Activated T-cell treated with anti-CD3 and anti-CD28 coated beads, Interleukin-2, amount 50 U/mL, for 24 hours (primary cell): Measurements from ENCODE around the gene MEF2C.
A peak's percentile ranks its signal among the peaks of the same experiment; 100 is the strongest.
"Not testable (repeated sequence)": the region's sequence is repeated elsewhere in the genome, so short reads cannot be mapped to it uniquely, and the experiment has no call there.

ENCODE experiments used
- DNase-seq: peaks from one replicate; pipeline ENCODE4 v3.0.0-alpha.2; 2020
- H3K27ac Mint-ChIP-seq: 2 replicates; pipeline ENCODE4 v1.8.0; 2020; ENCODE audit warnings: mild to moderate bottlenecking, mixed read lengths
- H3K27me3 Mint-ChIP-seq: 2 replicates; pipeline ENCODE4 v1.8.0; 2020; ENCODE audit warnings: mixed read lengths
- H3K36me3 Mint-ChIP-seq: 2 replicates; pipeline ENCODE4 v1.8.0; 2020; ENCODE audit warnings: low read depth, mixed read lengths
- H3K4me1 Mint-ChIP-seq: 2 replicates; pipeline ENCODE4 v1.8.0; 2020; ENCODE audit warnings: low read depth, mixed read lengths
- H3K4me3 Mint-ChIP-seq: 2 replicates; pipeline ENCODE4 v1.8.0; 2020; ENCODE audit warnings: mild to moderate bottlenecking, moderate library complexity, mixed read lengths
- H3K9me3 Mint-ChIP-seq: 2 replicates; pipeline ENCODE4 v1.8.0; 2020; ENCODE audit warnings: mixed read lengths

Gene MEF2C

GRCh38 chr5:88799938-88800535, 82.9 kb downstream of the MEF2C start:
- Mint-ChIP-seq H3K27ac (no peak overlapping the region), H3K27me3 (peaks cover 29% of the 10 kb centered on the region), H3K4me3 (no peak overlapping the region), H3K9me3 (no peaks in the 10 kb centered on the region), H3K36me3 (no peaks in the 10 kb centered on the region), H3K4me1 (no peaks in the 10 kb centered on the region)
- DNase-seq = no peak

- not testable (repeated sequence) for H3K4me3 Mint-ChIP-seq, H3K4me1 Mint-ChIP-seq, H3K36me3 Mint-ChIP-seq, H3K27ac Mint-ChIP-seq, DNase-seq, H3K9me3 Mint-ChIP-seq
- H3K27me3 Mint-ChIP-seq = peaks cover 26% of the 10 kb centered on the region
Measured at GRCh38 chr5:88798933-88799332, 84.1 kb downstream of the MEF2C start.

- H3K4me1 Mint-ChIP-seq, DNase-seq, H3K9me3 Mint-ChIP-seq, H3K4me3 Mint-ChIP-seq, H3K27ac Mint-ChIP-seq, H3K36me3 Mint-ChIP-seq: not testable (repeated sequence)
- peaks cover 15% of the 10 kb centered on the region for H3K27me3 Mint-ChIP-seq
Measured at GRCh38 chr5:88793797-88794196, 89.2 kb downstream of the MEF2C start.

- Mint-ChIP-seq H3K27ac (no peak overlapping the region), H3K4me1 (no peaks in the 10 kb centered on the region), H3K27me3 (peaks cover 12% of the 10 kb centered on the region), H3K9me3 (no peaks in the 10 kb centered on the region), H3K36me3 (no peaks in the 10 kb centered on the region), H3K4me3 (no peak overlapping the region)
- DNase-seq = no peak
Measured at GRCh38 chr5:88792144-88792840, 90.7 kb downstream of the MEF2C start.

GRCh38 chr5:88787856-88788255, 95.1 kb downstream of the MEF2C start:
- Mint-ChIP-seq H3K9me3 (no peaks in the 10 kb centered on the region), H3K4me1 (peaks cover 20% of the 10 kb centered on the region), H3K36me3 (no peaks in the 10 kb centered on the region), H3K27ac (no peak overlapping the region), H3K27me3 (peaks cover 4% of the 10 kb centered on the region), H3K4me3 (no peak overlapping the region)
- DNase-seq = no peak

GRCh38 chr5:88786789-88787188, 96.2 kb downstream of the MEF2C start:
- Mint-ChIP-seq H3K36me3 (no peaks in the 10 kb centered on the region), H3K27ac (no peak overlapping the region), H3K4me1 (peaks cover 20% of the 10 kb centered on the region), H3K9me3 (no peaks in the 10 kb centered on the region), H3K4me3 (no peak overlapping the region), H3K27me3 (peaks cover 4% of the 10 kb centered on the region)
- no peak for DNase-seq

GRCh38 chr5:88785746-88786565, 97.0 kb downstream of the MEF2C start:
- H3K4me3 Mint-ChIP-seq = peak overlapping the region; percentile 24

GRCh38 chr5:88782571-88782970, 100.4 kb downstream of the MEF2C start:
- Mint-ChIP-seq H3K27ac (no peak overlapping the region), H3K36me3 (no peaks in the 10 kb centered on the region), H3K4me1 (peaks cover 20% of the 10 kb centered on the region), H3K4me3 (no peak overlapping the region), H3K9me3 (no peaks in the 10 kb centered on the region), H3K27me3 (peaks cover 6% of the 10 kb centered on the region)
- DNase-seq = no peak

More at GRCh38 chr5:88785746-88786565, 97.0 kb downstream of the MEF2C start:
- peaks cover 4% of the 10 kb centered on the region for H3K27me3 Mint-ChIP-seq
- H3K36me3 Mint-ChIP-seq = no peaks in the 10 kb centered on the region
- H3K9me3 Mint-ChIP-seq = no peaks in the 10 kb centered on the region
- no peak for DNase-seq
- peaks cover 20% of the 10 kb centered on the region for H3K4me1 Mint-ChIP-seq
- peak overlapping the region; percentile 84 for H3K27ac Mint-ChIP-seq

GRCh38 chr5:88780736-88781135, 102.2 kb downstream of the MEF2C start:
- Mint-ChIP-seq H3K27ac (no peak overlapping the region), H3K4me3 (no peak overlapping the region), H3K9me3 (no peaks in the 10 kb centered on the region), H3K27me3 (peaks cover 7% of the 10 kb centered on the region), H3K36me3 (no peaks in the 10 kb centered on the region), H3K4me1 (peaks cover 10% of the 10 kb centered on the region)
- no peak for DNase-seq

- Mint-ChIP-seq H3K4me3 (no peak overlapping the region), H3K27ac (no peak overlapping the region), H3K4me1 (no peaks in the 10 kb centered on the region), H3K36me3 (no peaks in the 10 kb centered on the region), H3K9me3 (no peaks in the 10 kb centered on the region), H3K27me3 (peaks cover 13% of the 10 kb centered on the region)
- DNase-seq = no peak
Measured at GRCh38 chr5:88778736-88779135, 104.2 kb downstream of the MEF2C start.

- H3K27ac Mint-ChIP-seq = no peak overlapping the region
- DNase-seq = no peak
- peaks cover 11% of the 10 kb centered on the region for H3K27me3 Mint-ChIP-seq
- no peaks in the 10 kb centered on the region for H3K9me3 Mint-ChIP-seq
- H3K36me3 Mint-ChIP-seq = no peaks in the 10 kb centered on the region
- H3K4me1 Mint-ChIP-seq = no peaks in the 10 kb centered on the region
- H3K4me3 Mint-ChIP-seq = no peak overlapping the region
Measured at GRCh38 chr5:88776692-88777091, 106.3 kb downstream of the MEF2C start.

- Mint-ChIP-seq H3K27ac (no peak overlapping the region), H3K4me1 (no peaks in the 10 kb centered on the region), H3K4me3 (no peak overlapping the region), H3K36me3 (no peaks in the 10 kb centered on the region), H3K27me3 (peaks cover 16% of the 10 kb centered on the region), H3K9me3 (no peaks in the 10 kb centered on the region)
- DNase-seq = no peak
Measured at GRCh38 chr5:88772831-88773230, 110.2 kb downstream of the MEF2C start.

- no peak for DNase-seq
- Mint-ChIP-seq H3K4me3 (no peak overlapping the region), H3K4me1 (no peaks in the 10 kb centered on the region)
Measured at GRCh38 chr5:88772047-88772446, 110.9 kb downstream of the MEF2C start.

GRCh38 chr5:88770276-88771257, 112.4 kb downstream of the MEF2C start:
- no peak overlapping the region for H3K27ac Mint-ChIP-seq

More at GRCh38 chr5:88772047-88772446, 110.9 kb downstream of the MEF2C start:
- Mint-ChIP-seq H3K9me3 (no peaks in the 10 kb centered on the region), H3K36me3 (no peaks in the 10 kb centered on the region), H3K27me3 (peaks cover 17% of the 10 kb centered on the region), H3K27ac (no peak overlapping the region)

More at GRCh38 chr5:88770276-88771257, 112.4 kb downstream of the MEF2C start:
- Mint-ChIP-seq H3K4me3 (no peak overlapping the region), H3K27me3 (peaks cover 19% of the 10 kb centered on the region), H3K36me3 (no peaks in the 10 kb centered on the region), H3K4me1 (no peaks in the 10 kb centered on the region), H3K9me3 (no peaks in the 10 kb centered on the region)
- no peak for DNase-seq
